GM12878 (cell line): ENCODE results near the gene PLXNB2. TPM values are rescaled to one million over a fixed set of nuclear protein-coding genes. Genes with fewer than 3 reads are reported as not detected.

Experiments used
- ATAC-seq: fragments of 200-7000 bp; cut with Tn5 transposase; 3 replicates; pipeline ENCODE4 v1.9.1; 2020; ENCODE audit warnings: mild to moderate bottlenecking, moderate library complexity
- BruUV-seq: library from RNA; stranded (reverse); fragments of 400-500 nt; replicated peaks from 2 replicates; lab custom pipeline; 2021; lab: Mats Ljungman, UMichigan
- CTCF ChIA-PET: fragments of 300-600 bp; sonication (Branson Sonifier 250); formaldehyde crosslinking; extraction: SDS; loops from one replicate; lab custom pipeline; 2021; ENCODE audit warnings: inconsistent platforms; lab: Yijun Ruan, JAX
- POLR2A ChIA-PET: fragments of 350-600 bp; formaldehyde crosslinking; extraction: SDS; loops from one replicate; lab custom pipeline; 2021; ENCODE audit warnings: inconsistent platforms; lab: Charles Lee
- RAD21 ChIA-PET: fragments of 300-600 bp; sonication (Branson Sonifier 250); formaldehyde crosslinking; loops from one replicate; lab custom pipeline; 2023; ENCODE audit warnings: antibody characterized with exemption; ENCODE audit not compliant: unreplicated experiment; lab: Charles Lee
- SMC1A ChIA-PET: fragments of 300-600 bp; sonication (Branson Sonifier 250); formaldehyde crosslinking; loops from one replicate; lab custom pipeline; 2023; ENCODE audit not compliant: unreplicated experiment, uncharacterized antibody; lab: Charles Lee
- DNase-seq: peaks from one replicate; pipeline ENCODE4 v3.0.0-alpha.2; 2011; ENCODE audit warnings: low read depth, low spot score
- FAIRE-seq: peaks from 3 replicates; lab custom pipeline; 2011; peaks lifted over from hg19 to GRCh38; lab: Jason Lieb, UNC
- H2AFZ ChIP-seq: 2 replicates; pipeline ENCODE4 v1.6.0; 2011; ENCODE audit warnings: low read depth, low read length, control low read depth; ENCODE audit not compliant: control insufficient read depth
- H3K27ac ChIP-seq: 2 replicates; pipeline ENCODE4 v1.5.1; 2011; ENCODE audit warnings: control low read depth; ENCODE audit not compliant: control insufficient read depth, insufficient read depth
- H3K27me3 ChIP-seq, 2 experiments: replicated peaks in 1 of 2; 2 replicates each; pipeline versions ENCODE4 v1.6.0 to v1.6.1; 2011; ENCODE audit warnings: low read length in 1 of 2; ENCODE audit not compliant: control insufficient read depth in 2 of 2, insufficient read depth in 2 of 2
- H3K36me3 ChIP-seq, 2 experiments: 2 replicates each; pipeline ENCODE4 v1.5.1; 2011; ENCODE audit warnings: low read length in 1 of 2; ENCODE audit not compliant: control insufficient read depth in 2 of 2, insufficient read depth in 2 of 2
- H3K4me1 ChIP-seq: 2 replicates; pipeline ENCODE4 v1.6.1; 2011; ENCODE audit warnings: mild to moderate bottlenecking, low read length, moderate library complexity, mixed read lengths; ENCODE audit not compliant: control insufficient read depth, insufficient read depth
- H3K4me2 ChIP-seq: 2 replicates; pipeline ENCODE4 v1.6.0; 2011; ENCODE audit warnings: control low read depth; ENCODE audit not compliant: control insufficient read depth, insufficient read depth
- H3K4me3 ChIP-seq: fragments of 200-600 bp; sonication (generic); 2 replicates; pipeline ENCODE4 v1.5.1; 2016
- H3K79me2 ChIP-seq: 2 replicates; pipeline ENCODE4 v1.6.0; 2011; ENCODE audit warnings: low read length; ENCODE audit not compliant: control insufficient read depth, insufficient read depth
- H3K9ac ChIP-seq: 2 replicates; pipeline ENCODE4 v1.8.0; 2011; ENCODE audit warnings: low read length, control low read depth, mixed read lengths; ENCODE audit not compliant: control insufficient read depth, insufficient read depth
- H3K9me3 ChIP-seq: replicated peaks from 3 replicates; pipeline ENCODE4 v1.5.1; 2011; ENCODE audit warnings: mild to moderate bottlenecking, low read length; ENCODE audit not compliant: control insufficient read depth, insufficient read depth
- H4K20me1 ChIP-seq: 2 replicates; pipeline ENCODE4 v1.6.0; 2011; ENCODE audit not compliant: control insufficient read depth, insufficient read depth
- BMI1 ChIP-seq: fragments of 450-650 bp; IDR thresholded peaks from 2 replicates; pipeline ENCODE4 v1.6.1; 2016; ENCODE audit warnings: mild to moderate bottlenecking, moderate library complexity, borderline replicate concordance
- CBFB ChIP-seq: IDR thresholded peaks from 2 replicates; pipeline ENCODE4 v1.6.1; 2016; ENCODE audit warnings: antibody characterized with exemption, low read depth
- EP300 ChIP-seq, 2 experiments: fragments of 150-350 bp in 1 of 2; IDR thresholded peaks; 2 replicates each; pipeline ENCODE4 v1.6.1; 2011 to 2012; ENCODE audit warnings: low read depth in 2 of 2, low read length in 2 of 2, borderline replicate concordance in 1 of 2, improper control_type of control experiment in 1 of 2, inconsistent platforms in 1 of 2; ENCODE audit not compliant: control insufficient read depth in 1 of 2
- MYB ChIP-seq: fragments of 150-350 bp; IDR thresholded peaks from 2 replicates; pipeline ENCODE4 v1.6.1; 2014; ENCODE audit warnings: mild to moderate bottlenecking, low read depth, low read length, borderline replicate concordance
- NR2C2 ChIP-seq: IDR thresholded peaks from 2 replicates; pipeline ENCODE4 v1.6.1; 2011; ENCODE audit warnings: borderline replicate concordance, low read depth; ENCODE audit not compliant: control insufficient read depth, insufficient read length
- POLR2A ChIP-seq: IDR thresholded peaks from 2 replicates; pipeline ENCODE4 v1.6.1; 2011; ENCODE audit warnings: low read depth, mild to moderate bottlenecking, low read length
- POLR2AphosphoS2 ChIP-seq: IDR thresholded peaks from 2 replicates; pipeline ENCODE4 v1.6.1; 2011; ENCODE audit warnings: low read depth, mild to moderate bottlenecking, low read length, improper control_type of control experiment, moderate library complexity
- SRF ChIP-seq, 2 experiments: IDR thresholded peaks; 2 replicates each; pipeline ENCODE4 v1.6.1; 2011; ENCODE audit warnings: low read depth in 2 of 2, low read length in 2 of 2, mild to moderate bottlenecking in 1 of 2, moderate library complexity in 1 of 2
- TCF7 ChIP-seq: IDR thresholded peaks from 2 replicates; pipeline ENCODE4 v1.6.1; 2014; ENCODE audit warnings: antibody characterized with exemption, borderline replicate concordance
- YBX1 ChIP-seq: fragments of 450-650 bp; IDR thresholded peaks from 2 replicates; pipeline ENCODE4 v1.6.1; 2016; ENCODE audit warnings: antibody characterized with exemption
- ZNF24 ChIP-seq: fragments of 450-650 bp; IDR thresholded peaks from 2 replicates; pipeline ENCODE4 v1.6.1; 2017; ENCODE audit warnings: antibody characterized with exemption, mild to moderate bottlenecking
- WGBS: methylation state at CpG from one replicate; pipeline ENCODE4 v1.1.6; 2016; ENCODE audit warnings: low lambda C conversion rate; ENCODE audit not compliant: insufficient replicate concordance, insufficient coverage; ENCODE audit errors: missing lambda C conversion rate; 5-methylcytosine and 5-hydroxymethylcytosine counted together
- in situ Hi-C: fragments of 300-500 bp; cut with MboI; formaldehyde crosslinking; loops from 9 replicates; pipeline ENCODE4 v1.14.3; 2018; ENCODE audit warnings: mixed read lengths
- intact Hi-C: fragments of 100-400 bp; cut with micrococcal nuclease; formaldehyde crosslinking; loops from one replicate; pipeline ENCODE4 v1.14.2; 2022; ENCODE audit not compliant: unreplicated experiment
- polyA plus RNA-seq, 11 experiments: library from polyadenylated mRNA; depleted of rRNA in 4 of 11; unstranded in 6 of 11; stranded (reverse) in 5 of 11; fragments of >200 nt; fragmentation: Nextera tagmentation in 4 of 11; fragmentation: Illumina TruSeq in 1 of 11; extraction: Ambion mirVana in 4 of 11; extraction: Trizol in 1 of 11; gene quantifications; 1 replicate in 1 of 11; 2 replicates in 10 of 11; pipeline versions ENCODE4 v1.2.1 to v1.2.3, GENCODE V29; 2011 to 2016; ENCODE audit warnings: inconsistent platforms in 2 of 11, missing spikeins in 2 of 11, low read depth in 1 of 11
- total RNA-seq, 4 experiments: library from RNA; depleted of rRNA in 3 of 4; stranded (reverse); fragments of >200 nt in 3 of 4; fragmentation: Illumina TruSeq in 1 of 4; extraction: Trizol in 1 of 4; gene quantifications; 2 replicates each; pipeline versions ENCODE4 v1.2.1 to v1.2.3, GENCODE V29; 2013 to 2021
- TF ChIP-seq, protein P1 (sequence below): IDR thresholded peaks from 2 replicates; pipeline ENCODE4 v1.6.1; 2011; ENCODE audit warnings: borderline replicate concordance, low read depth, mild to moderate bottlenecking, moderate library complexity, low read length; ENCODE audit not compliant: insufficient read depth, poor library complexity, severe bottlenecking

Gene PLXNB2
- total and polyA plus RNA-seq, 10 of the 15 experiments (the other 5 are each of a cell fraction or from before 2014, with no cell fraction given), result 0.68 to 134 (median 41.9) TPM

DNA sequence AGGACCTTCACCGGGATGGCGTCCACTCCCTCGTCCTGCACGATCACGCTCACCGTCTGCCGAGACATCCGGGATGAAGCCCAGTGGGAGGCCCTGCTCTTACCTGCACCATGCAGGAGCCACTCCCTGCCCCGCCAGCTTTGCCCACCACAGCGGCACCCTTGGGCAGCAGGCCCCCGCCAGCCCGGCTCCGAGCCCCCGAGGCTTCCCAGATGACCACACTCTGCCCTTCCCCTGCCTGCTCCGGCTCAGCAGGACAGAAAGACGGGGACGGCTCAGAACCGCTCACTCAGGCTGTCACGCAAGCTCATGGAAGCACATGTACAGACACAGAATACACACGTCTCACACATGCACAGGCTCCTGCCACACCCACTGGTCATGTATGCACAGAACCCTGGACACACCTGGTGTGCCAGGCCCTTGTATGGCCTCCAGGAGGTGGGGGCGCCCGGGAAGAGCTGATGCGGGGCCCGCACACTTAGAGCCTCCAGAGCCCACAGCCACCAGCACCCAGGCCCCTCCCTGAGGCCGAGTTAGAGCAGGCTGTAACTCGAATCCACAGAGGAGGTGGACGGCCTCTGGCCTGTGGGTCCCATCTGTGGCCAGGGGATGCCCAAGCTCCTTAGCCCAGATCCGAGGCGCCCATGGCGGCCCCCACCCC is 28.4 kb downstream of the PLXNB2 start:
- 92% methylated on average over 30 of the region's 30 CpGs for whole genome bisulfite sequencing
- ChIA-PET RAD21 (interaction anchor here (0.9 kb wide), 1 partner anchor 36 kb away, joined by 3 read pairs; no protein-coding TSS in a partner anchor), SMC1A (no interaction called here), CTCF (no interaction called here), POLR2A (no interaction called here)
- no peaks in the 10 kb centered on the region for H4K20me1 ChIP-seq
- no peak overlapping the region for H3K9ac ChIP-seq
- no peaks in the 10 kb centered on the region for H3K27me3 ChIP-seq
- in situ Hi-C loops (loop anchor here (5.0 kb wide), 1 partner anchor 48 kb away; the partner anchor contains the start of gene DENND6B), intact Hi-C loops (no loop called here)
- H2AFZ ChIP-seq, result no peak overlapping the region
- no peak for FAIRE-seq
- DNase-seq, result no peak
- H3K4me2 ChIP-seq, result no peak overlapping the region
- TF ChIP-seq TCF7 (no peak), POLR2A (peak; percentile 58), SRF (IDR thresholded peaks at IDR 0.05; ENCODE audit: low read depth in 2 of 2, low read length in 2 of 2) (no peak), ZNF24 (no peak)
- TF ChIP-seq, protein P1, sequence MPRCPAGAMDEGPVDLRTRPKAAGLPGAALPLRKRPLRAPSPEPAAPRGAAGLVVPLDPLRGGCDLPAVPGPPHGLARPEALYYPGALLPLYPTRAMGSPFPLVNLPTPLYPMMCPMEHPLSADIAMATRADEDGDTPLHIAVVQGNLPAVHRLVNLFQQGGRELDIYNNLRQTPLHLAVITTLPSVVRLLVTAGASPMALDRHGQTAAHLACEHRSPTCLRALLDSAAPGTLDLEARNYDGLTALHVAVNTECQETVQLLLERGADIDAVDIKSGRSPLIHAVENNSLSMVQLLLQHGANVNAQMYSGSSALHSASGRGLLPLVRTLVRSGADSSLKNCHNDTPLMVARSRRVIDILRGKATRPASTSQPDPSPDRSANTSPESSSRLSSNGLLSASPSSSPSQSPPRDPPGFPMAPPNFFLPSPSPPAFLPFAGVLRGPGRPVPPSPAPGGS, result peak; percentile 51
- no TSS peak for BruUV-seq
- H3K4me1 ChIP-seq, result no peaks in the 10 kb centered on the region
- ATAC-seq, result no peak
- H3K27ac ChIP-seq, result no peak overlapping the region
- no peak overlapping the region for H3K4me3 ChIP-seq
- H3K9me3 ChIP-seq, result no peaks in the 10 kb centered on the region
- peaks cover 0 to 47% of the 10 kb centered on the region in 2 experiments; a peak in 3 of 4 replicates for H3K36me3 ChIP-seq
- no peaks in the 10 kb centered on the region for H3K79me2 ChIP-seq

DNA sequence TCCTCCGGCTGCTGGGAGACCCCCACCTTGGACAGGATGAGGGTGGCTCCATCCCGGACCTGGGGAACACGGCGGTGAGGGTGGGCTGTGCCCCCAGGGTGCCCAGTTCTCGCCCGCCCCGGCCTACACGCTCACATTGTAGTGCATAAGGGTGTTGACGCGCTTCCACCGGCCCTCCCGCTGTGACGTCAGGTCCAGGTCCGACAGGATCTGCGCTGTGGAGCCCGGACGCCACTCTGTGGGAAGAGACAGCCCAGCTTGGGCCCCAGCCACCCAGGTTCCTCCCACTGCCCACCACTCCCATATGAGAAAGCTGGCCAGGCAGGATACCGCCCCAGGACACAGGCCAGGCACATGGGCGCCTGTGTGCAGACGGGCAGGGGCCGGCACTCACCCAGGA is 29.0 kb downstream of the PLXNB2 start:
- RAD21 ChIA-PET, result no interaction called here
- CTCF ChIA-PET, result no interaction called here
- intact Hi-C loops (no loop called here), in situ Hi-C loops (loop anchor here (5.0 kb wide), 1 partner anchor 49 kb away; the partner anchor contains the start of gene DENND6B)
- H3K27ac ChIP-seq, result no peak overlapping the region
- POLR2A ChIA-PET, result no interaction called here
- SMC1A ChIA-PET, result no interaction called here
- no peak overlapping the region for H2AFZ ChIP-seq
- H3K4me2 ChIP-seq, result no peak overlapping the region
- no peak for FAIRE-seq
- no peaks in the 10 kb centered on the region for H3K79me2 ChIP-seq
- no peak for DNase-seq
- BruUV-seq, result no TSS peak
- H3K27me3 ChIP-seq, result no peaks in the 10 kb centered on the region
- no peak overlapping the region for H3K4me3 ChIP-seq
- 95% methylated on average over 21 of the region's 21 CpGs for WGBS
- H3K9ac ChIP-seq, result no peak overlapping the region
- H3K36me3 ChIP-seq, result peaks cover 0 to 43% of the 10 kb centered on the region in 2 experiments; a peak in 3 of 4 replicates
- no peaks in the 10 kb centered on the region for H3K4me1 ChIP-seq
- no peaks in the 10 kb centered on the region for H4K20me1 ChIP-seq
- H3K9me3 ChIP-seq, result no peaks in the 10 kb centered on the region
- no peak for ATAC-seq
- no peak for TF ChIP-seq BMI1
- TF ChIP-seq SRF (IDR thresholded peaks at IDR 0.05; ENCODE audit: low read depth in 2 of 2, low read length in 2 of 2), result no peak
- no peak for TF ChIP-seq EP300 (IDR thresholded peaks at IDR 0.05; ENCODE audit: borderline replicate concordance in 1 of 2, control insufficient read depth in 1 of 2, low read depth in 2 of 2, low read length in 2 of 2)
- no peak for TF ChIP-seq YBX1
- TF ChIP-seq POLR2AphosphoS2, result no peak
- TF ChIP-seq MYB, result no peak
- no peak for TF ChIP-seq CBFB
- TF ChIP-seq NR2C2, result no peak
